Endothelial cell of umbilical vein (primary cell): ENCODE measurements around the gene GAPDH. TPM values are rescaled to one million over a fixed set of nuclear protein-coding genes. Genes with fewer than 3 reads are reported as not detected.
"Not testable (repeated sequence)": the region's sequence is repeated elsewhere in the genome, so short reads cannot be mapped to it uniquely, and the experiment has no call there.

Experiments used
- BruUV-seq: library from RNA; stranded (reverse); fragments of 400-500 nt; replicated peaks from 2 replicates; lab custom pipeline; 2021; lab: Mats Ljungman, UMichigan
- CTCF ChIA-PET: fragments of 300-600, 350-600 bp; sonication (Branson Sonifier 250); formaldehyde crosslinking; loops from one replicate; lab custom pipeline; 2021; ENCODE audit warnings: antibody characterized with exemption, inconsistent platforms; lab: Charles Lee
- POLR2A ChIA-PET: fragments of 300-600, 350-600 bp; sonication (Branson Sonifier 250); formaldehyde crosslinking; loops from one replicate; lab custom pipeline; 2021; ENCODE audit warnings: antibody characterized with exemption, inconsistent platforms; lab: Charles Lee
- DNase-seq: peaks from one replicate; pipeline ENCODE4 v3.0.0-alpha.2; 2011; ENCODE audit warnings: low read depth, low spot score
- FAIRE-seq: peaks from 2 replicates; lab custom pipeline; 2011; peaks lifted over from hg19 to GRCh38; lab: Jason Lieb, UNC
- H2AFZ ChIP-seq: 2 replicates; pipeline ENCODE4 v1.6.0; 2012; ENCODE audit warnings: low read depth, low read length, control low read depth, inconsistent platforms
- H3K27ac ChIP-seq: 2 replicates; pipeline ENCODE4 v1.5.1; 2011; ENCODE audit warnings: low read depth, mild to moderate bottlenecking, control low read depth, low read length, moderate library complexity; ENCODE audit not compliant: insufficient read depth
- H3K27me3 ChIP-seq, 2 experiments: 2 replicates each; pipeline versions ENCODE4 v1.6.0 to v1.6.1; 2011; ENCODE audit warnings: low read length in 2 of 2, mixed read lengths in 1 of 2; ENCODE audit not compliant: control insufficient read depth in 2 of 2, insufficient read depth in 2 of 2
- H3K36me3 ChIP-seq, 2 experiments: 2 replicates in 1 of 2; 3 replicates in 1 of 2; pipeline ENCODE4 v1.5.1; 2011; ENCODE audit warnings: low read length in 2 of 2, mild to moderate bottlenecking in 1 of 2, moderate library complexity in 1 of 2; ENCODE audit not compliant: control insufficient read depth in 2 of 2, insufficient read depth in 2 of 2; ENCODE audit errors: extremely low read depth in 1 of 2
- H3K4me1 ChIP-seq: 3 replicates; pipeline ENCODE4 v1.5.1; 2011; ENCODE audit warnings: mild to moderate bottlenecking, low read length; ENCODE audit not compliant: control insufficient read depth, insufficient read depth; ENCODE audit errors: extremely low read depth
- H3K4me2 ChIP-seq: 2 replicates; pipeline ENCODE4 v1.6.1; 2011; ENCODE audit warnings: low read length, control low read depth, mixed read lengths; ENCODE audit not compliant: insufficient read depth
- H3K4me3 ChIP-seq, 3 experiments: fragments of 200-600 bp in 1 of 3; sonication (generic), shearing (Covaris generic) in 1 of 3; replicated peaks in 1 of 3; 2 replicates each; pipeline ENCODE4 v1.5.1; 2011 to 2016; ENCODE audit warnings: control low read depth in 3 of 3, low read length in 3 of 3, mild to moderate bottlenecking in 2 of 3, inconsistent platforms in 1 of 3, low read depth in 1 of 3, moderate library complexity in 1 of 3; ENCODE audit not compliant: insufficient read depth in 1 of 3
- H3K79me2 ChIP-seq: 2 replicates; pipeline ENCODE4 v1.6.0; 2012; ENCODE audit warnings: low read length, inconsistent platforms; ENCODE audit not compliant: control insufficient read depth, insufficient read depth
- H3K9ac ChIP-seq: replicated peaks from 2 replicates; pipeline ENCODE3; 2011; ENCODE audit warnings: low read length, control low read depth; ENCODE audit not compliant: insufficient read depth; ENCODE audit errors: extremely low read depth
- H3K9me1 ChIP-seq: replicated peaks from 3 replicates; pipeline ENCODE4 v1.6.0; 2011; ENCODE audit warnings: mild to moderate bottlenecking, low read length; ENCODE audit not compliant: control insufficient read depth, insufficient read depth; ENCODE audit errors: extremely low read depth
- H3K9me3 ChIP-seq: replicated peaks from 2 replicates; pipeline ENCODE4 v1.5.1; 2012; ENCODE audit warnings: low read length, inconsistent platforms; ENCODE audit not compliant: control insufficient read depth, insufficient read depth
- H4K20me1 ChIP-seq: replicated peaks from 2 replicates; pipeline ENCODE3; 2011; ENCODE audit warnings: mild to moderate bottlenecking, low read length; ENCODE audit not compliant: control insufficient read depth, insufficient read depth; ENCODE audit errors: extremely low read depth
- JUN ChIP-seq: IDR thresholded peaks from 2 replicates; pipeline ENCODE4 v1.6.1; 2011; ENCODE audit warnings: borderline replicate concordance, low read depth; ENCODE audit not compliant: insufficient read length, insufficient read depth
- dilution Hi-C: fragments of 300-500 bp; cut with MboI; formaldehyde crosslinking; loops from one replicate; pipeline ENCODE4 v1.15.0; 2019; ENCODE audit warnings: low sequenced_read_pairs; ENCODE audit not compliant: extremely low pct_ligation_motif_present
- intact Hi-C: fragments of 100-400 bp; cut with micrococcal nuclease; formaldehyde crosslinking; loops from one replicate; pipeline ENCODE4 v1.10.0; 2022
- polyA plus RNA-seq, 4 experiments: library from polyadenylated mRNA; depleted of rRNA in 3 of 4; stranded (reverse) in 3 of 4; unstranded in 1 of 4; fragments of >200 nt; gene quantifications; 2 replicates each; pipeline versions ENCODE4 v1.2.1 to v1.2.3, GENCODE V29; 2011 to 2012; ENCODE audit warnings: missing spikeins in 1 of 4
- total RNA-seq: library from RNA; stranded (reverse); gene quantifications from 2 replicates; pipeline ENCODE4 v1.2.3, GENCODE V29; 2021
- TF ChIP-seq, protein P1 (sequence below), 2 donors: IDR thresholded peaks; 1 replicate in 1 of 2; 2 replicates in 1 of 2; pipeline ENCODE4 v1.5.1; 2011; ENCODE audit warnings: low read length in 2 of 2, mild to moderate bottlenecking in 2 of 2, moderate library complexity in 2 of 2, control low read depth in 1 of 2, inconsistent platforms in 1 of 2, low read depth in 1 of 2; ENCODE audit not compliant: insufficient read depth in 1 of 2; ENCODE audit errors: extremely low read depth in 1 of 2

The GAPDH gene
- total and polyA plus RNA-seq, 2 donors (not counting 3 experiments of a cell fraction or from before 2014, with no cell fraction given): 4,648 to 8,748 TPM

DNA sequence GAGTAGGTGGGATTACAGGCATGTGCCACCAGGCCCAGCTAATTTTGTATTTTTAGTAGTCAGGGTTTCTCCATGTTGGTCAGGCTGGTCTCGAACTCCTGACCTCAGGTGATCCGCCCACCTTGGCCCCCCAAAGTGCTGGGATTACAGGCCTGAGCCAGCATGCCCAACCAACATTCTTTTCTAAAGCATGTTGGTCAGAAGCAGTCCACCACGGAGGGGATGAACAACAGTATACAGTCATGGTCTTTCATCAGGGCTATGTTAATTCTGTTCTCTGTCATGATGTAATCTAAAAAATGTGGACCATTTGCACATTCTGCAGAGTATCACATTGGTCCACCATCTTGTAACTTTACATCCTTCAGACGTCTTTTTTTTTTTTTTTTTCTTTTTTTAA is 44.9 kb upstream of the GAPDH start:
- POLR2A ChIA-PET: interaction anchor here (0.7 kb wide), 1 partner anchor 159 kb away, joined by 6 read pairs; no protein-coding TSS in a partner anchor
- H3K27ac ChIP-seq: no peak overlapping the region
- TF ChIP-seq, protein P1, sequence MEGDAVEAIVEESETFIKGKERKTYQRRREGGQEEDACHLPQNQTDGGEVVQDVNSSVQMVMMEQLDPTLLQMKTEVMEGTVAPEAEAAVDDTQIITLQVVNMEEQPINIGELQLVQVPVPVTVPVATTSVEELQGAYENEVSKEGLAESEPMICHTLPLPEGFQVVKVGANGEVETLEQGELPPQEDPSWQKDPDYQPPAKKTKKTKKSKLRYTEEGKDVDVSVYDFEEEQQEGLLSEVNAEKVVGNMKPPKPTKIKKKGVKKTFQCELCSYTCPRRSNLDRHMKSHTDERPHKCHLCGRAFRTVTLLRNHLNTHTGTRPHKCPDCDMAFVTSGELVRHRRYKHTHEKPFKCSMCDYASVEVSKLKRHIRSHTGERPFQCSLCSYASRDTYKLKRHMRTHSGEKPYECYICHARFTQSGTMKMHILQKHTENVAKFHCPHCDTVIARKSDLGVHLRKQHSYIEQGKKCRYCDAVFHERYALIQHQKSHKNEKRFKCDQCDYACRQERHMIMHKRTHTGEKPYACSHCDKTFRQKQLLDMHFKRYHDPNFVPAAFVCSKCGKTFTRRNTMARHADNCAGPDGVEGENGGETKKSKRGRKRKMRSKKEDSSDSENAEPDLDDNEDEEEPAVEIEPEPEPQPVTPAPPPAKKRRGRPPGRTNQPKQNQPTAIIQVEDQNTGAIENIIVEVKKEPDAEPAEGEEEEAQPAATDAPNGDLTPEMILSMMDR (IDR thresholded peaks at IDR 0.05; ENCODE audit: extremely low read depth in 1 of 2, insufficient read depth in 1 of 2, low read depth in 1 of 2, low read length in 2 of 2): no peak
- TF ChIP-seq JUN: no peak
- dilution Hi-C loops: no loop called here
- H3K9me1 ChIP-seq: no peaks in the 10 kb centered on the region
- H3K79me2 ChIP-seq: peaks cover 9% of the 10 kb centered on the region
- intact Hi-C loops: no loop called here
- BruUV-seq: no TSS peak
- DNase-seq: no peak
- no peaks in the 10 kb centered on the region for H4K20me1 ChIP-seq
- no peaks in the 10 kb centered on the region for H3K9me3 ChIP-seq
- H3K36me3 ChIP-seq: peaks cover 0 to 3% of the 10 kb centered on the region in 2 experiments
- H2AFZ ChIP-seq: no peak overlapping the region
- no peak overlapping the region for H3K4me2 ChIP-seq
- no peak overlapping the region for H3K4me3 ChIP-seq
- H3K9ac ChIP-seq: no peak overlapping the region
- H3K27me3 ChIP-seq: no peaks in the 10 kb centered on the region
- CTCF ChIA-PET: interaction anchor here (1.6 kb wide), 1 partner anchor 23 kb away, joined by 4 read pairs; no protein-coding TSS in a partner anchor
- FAIRE-seq: no peak
- H3K4me1 ChIP-seq: peaks cover 8% of the 10 kb centered on the region

DNA sequence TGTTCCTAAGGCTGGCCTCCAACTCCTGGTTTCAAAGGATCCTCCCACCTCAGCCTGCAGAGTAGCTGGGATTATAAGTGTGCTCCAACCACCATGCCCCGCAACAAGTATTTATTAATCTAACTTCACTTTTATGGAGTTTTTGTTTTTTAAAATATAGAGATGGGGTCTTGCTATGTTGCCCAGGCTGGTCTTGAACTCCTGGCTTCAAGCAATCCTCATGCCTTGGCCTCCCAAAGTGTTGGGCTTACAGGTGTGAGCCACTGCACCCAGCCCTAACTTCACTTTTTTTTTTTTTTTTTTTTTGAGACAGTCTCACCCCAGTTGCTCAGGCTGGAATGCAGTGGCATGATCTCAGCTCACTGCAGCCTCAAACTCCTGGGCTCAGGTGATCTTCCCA is 43.6 kb upstream of the GAPDH start:
- H3K9me1 ChIP-seq, H3K9me3 ChIP-seq, H3K9ac ChIP-seq, dilution Hi-C loops, H3K36me3 ChIP-seq, BruUV-seq, H2AFZ ChIP-seq, FAIRE-seq, H3K4me2 ChIP-seq, DNase-seq, H3K4me3 ChIP-seq, H3K27ac ChIP-seq, H3K27me3 ChIP-seq, intact Hi-C loops, H4K20me1 ChIP-seq: not testable (repeated sequence)
- ChIA-PET POLR2A (interaction anchor here (1.6 kb wide), 1 partner anchor 20 kb away, joined by 4 read pairs; the partner anchor contains the start of gene VAMP1), CTCF (interaction anchor here (0.6 to 0.7 kb wide), 2 partner anchors 20 to 145 kb away, joined by 3 read pairs; partner anchors contain the start of gene VAMP1)
- H3K79me2 ChIP-seq: peaks cover 21% of the 10 kb centered on the region
- H3K4me1 ChIP-seq: peaks cover 20% of the 10 kb centered on the region
